GM21528 (cell line): Measurements from ENCODE around the gene DHRS7B.
"Not testable (repeated sequence)": the region's sequence is repeated elsewhere in the genome, so short reads cannot be mapped to it uniquely, and the experiment has no call there.

Experiments
- ATAC-seq: cut with Tn5 transposase; IDR thresholded peaks from one replicate; pipeline ENCODE4 v1.9.1; 2021; ENCODE audit warnings: mild to moderate bottlenecking, moderate library complexity; ENCODE audit not compliant: unreplicated experiment, low FRiP score

DHRS7B gene, protein sequence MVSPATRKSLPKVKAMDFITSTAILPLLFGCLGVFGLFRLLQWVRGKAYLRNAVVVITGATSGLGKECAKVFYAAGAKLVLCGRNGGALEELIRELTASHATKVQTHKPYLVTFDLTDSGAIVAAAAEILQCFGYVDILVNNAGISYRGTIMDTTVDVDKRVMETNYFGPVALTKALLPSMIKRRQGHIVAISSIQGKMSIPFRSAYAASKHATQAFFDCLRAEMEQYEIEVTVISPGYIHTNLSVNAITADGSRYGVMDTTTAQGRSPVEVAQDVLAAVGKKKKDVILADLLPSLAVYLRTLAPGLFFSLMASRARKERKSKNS

DNA sequence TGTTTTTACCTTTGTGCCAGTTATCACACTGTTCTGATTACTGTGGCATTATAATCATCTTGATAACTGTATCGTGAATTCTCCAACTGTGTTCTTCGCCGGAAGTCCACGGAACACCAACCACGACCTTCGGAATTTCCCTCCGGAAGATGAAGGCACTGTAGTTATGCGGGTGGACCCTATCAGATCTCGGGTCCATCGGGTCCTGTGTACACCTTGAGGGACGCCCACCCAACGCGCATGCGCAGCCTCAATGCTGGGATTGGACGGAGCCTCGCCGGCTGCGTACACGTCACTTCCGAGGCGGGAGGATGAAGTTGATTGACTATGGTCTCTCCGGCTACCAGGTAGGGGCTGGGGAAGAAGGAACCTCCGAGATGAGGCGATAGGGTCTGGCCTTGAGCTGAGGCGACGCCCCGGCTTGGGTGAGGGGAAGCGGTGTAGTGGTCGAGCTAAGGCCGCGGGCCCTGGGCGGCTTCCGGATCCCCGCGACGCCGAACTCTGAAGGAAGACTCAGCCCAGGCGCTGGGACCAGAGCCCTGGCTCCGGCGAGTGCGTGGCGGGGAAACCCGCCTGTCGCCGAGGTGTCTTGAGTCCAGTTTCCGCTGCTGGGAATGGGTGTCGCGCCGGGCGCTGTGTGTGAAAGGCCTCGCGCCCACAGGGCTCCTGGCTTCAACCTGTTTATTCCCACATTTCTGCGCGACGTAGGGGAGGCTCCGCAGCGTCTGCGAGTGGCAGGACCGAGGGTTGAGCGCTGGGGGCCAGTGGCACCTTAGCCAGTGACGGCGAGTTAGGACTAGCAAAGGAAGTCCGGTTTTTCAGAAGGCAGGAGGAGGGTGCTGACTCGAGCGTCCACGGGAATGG is at the start of gene DHRS7B:
Gene DHRS7B, plus strand, starts transcription at position 320 of the 864 bp plus-strand sequence. Its CDS starts 8 bp downstream, at position 328.
- ATAC-seq = peak; percentile 90

DNA sequence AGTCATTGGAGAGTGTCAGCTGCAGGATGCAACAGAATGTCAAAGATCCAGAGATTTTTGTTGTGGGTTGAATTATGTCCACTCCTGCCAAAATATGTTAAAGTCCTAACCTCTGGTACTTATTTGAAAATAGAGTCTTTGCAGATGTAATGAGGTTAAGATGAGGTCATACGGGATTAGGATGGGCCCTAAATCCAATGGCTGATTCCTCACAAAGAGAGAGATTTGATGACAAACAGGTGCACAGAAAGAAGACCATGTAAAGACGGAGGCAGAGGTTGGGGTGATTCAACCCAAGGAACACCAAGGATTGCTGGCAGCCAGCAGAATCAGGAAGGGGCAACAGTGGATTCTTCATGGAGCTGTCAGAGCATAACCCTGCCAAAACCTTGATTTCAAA is 49.5 kb upstream of the DHRS7B start:
- ATAC-seq = no peak

DNA sequence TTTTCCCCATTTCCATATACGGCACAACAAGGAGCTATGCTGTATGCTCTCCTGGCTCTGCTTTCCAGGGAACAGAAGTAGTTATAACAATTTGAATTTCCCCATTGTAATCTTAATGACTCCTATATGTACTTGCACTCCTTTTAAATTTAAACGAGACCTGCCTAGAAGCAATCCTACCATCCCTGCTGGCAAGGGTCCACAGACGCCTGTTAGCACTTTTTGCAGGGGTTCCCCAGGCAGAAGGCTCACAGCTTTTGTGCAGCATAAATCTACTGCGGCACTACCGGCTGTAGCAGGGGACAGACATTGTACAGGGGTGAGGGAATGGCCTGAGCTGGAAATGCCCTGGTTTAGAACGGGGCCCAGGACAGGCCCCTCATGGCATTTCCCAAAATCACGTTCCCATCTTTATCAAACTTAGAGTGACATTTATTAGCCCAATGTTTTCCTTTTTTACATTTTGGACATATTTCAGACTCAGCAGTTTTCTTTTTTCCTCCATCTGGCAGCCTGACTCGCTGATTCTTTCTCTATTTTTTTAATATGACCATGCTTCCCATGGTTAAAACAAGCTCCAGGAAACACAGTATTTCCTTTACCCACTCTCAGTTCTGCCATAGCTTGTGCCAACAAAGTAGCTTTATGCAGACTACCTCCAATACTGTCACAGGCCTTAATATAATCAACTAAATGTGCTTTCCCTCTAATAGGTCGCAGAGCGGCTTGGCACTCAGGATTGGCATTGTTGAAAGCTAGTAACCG is 48.6 kb upstream of the DHRS7B start:
- ATAC-seq = no peak

DNA sequence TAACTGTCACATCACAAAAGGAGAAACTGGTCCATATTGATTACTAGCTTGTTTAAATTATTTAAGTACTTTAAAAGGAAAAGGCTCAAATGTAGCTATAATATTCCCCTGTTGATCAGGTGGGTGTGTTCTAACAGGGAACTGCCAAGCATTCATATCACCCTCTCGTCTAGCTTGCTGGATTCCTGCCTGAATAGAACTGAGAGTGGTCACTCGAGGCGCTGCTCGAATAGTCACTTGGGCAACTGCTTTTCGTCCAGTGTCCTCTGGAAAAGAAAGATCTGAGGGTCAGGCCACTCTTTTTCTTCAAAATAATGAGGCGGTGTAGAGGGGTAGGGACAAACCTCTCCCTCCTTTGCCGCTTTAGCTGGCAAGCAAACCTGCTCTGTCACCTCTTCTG is 47.6 kb upstream of the DHRS7B start:
- no peak for ATAC-seq

DNA sequence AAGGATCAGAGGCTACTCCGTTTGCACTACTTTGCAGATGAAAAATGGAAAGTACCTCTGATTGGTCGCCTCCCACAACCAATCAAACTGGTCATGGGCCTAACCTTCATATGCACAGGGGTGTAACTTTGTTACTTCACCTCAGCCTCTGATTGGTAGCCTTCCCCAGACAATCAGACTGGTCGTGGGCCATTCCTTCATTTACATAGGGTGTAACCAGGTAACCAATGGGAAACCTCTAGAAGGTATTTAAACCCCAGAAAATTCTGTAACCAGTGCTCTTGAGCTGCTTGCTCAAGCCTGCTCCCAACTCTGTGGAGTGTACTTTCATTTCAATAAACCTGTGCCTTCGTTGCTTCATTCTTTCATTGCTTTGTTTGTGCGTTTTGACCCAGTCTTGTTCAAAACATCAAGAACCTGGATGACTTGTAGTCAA is 44.7 kb upstream of the DHRS7B start:
- no peak for ATAC-seq

DNA sequence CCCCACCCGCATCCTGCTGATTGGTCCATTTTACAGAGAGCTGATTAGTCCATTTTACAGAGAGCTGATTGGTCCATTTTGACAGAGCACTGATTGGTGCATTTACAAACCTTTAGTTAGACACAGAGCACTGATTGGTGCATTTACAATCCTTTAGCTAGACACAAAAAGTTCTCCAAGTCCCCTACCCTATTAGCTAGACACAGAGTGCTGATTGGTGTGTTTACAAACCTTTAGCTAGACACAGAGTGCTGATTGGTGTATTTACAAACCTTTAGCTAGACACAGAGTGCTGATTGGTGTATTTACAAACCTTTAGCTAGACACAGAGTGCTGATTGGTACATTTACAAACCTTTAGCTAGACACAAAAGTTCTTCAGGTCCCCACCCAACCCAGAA is 41.5 kb upstream of the DHRS7B start:
- ATAC-seq = not testable (repeated sequence)

DNA sequence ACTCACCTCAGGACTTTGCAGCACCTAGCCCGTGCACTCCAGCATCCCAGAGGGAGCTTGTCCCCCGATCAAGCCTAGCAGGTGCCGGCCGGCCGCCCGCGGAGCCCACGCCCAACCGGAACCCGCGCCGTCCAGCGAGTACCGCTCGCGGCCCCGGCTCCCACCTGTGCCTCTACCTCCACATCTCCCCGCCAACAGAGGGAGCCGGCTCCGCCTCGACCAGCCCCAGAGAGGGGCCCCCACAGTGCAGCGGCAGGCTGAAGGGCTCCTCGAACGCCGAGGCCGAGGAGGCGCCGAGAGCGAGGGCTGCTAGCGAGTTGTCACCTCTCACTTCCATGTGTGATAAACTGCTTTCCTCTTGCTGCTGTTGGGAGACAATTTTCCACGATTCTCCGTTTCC is 41.1 kb upstream of the DHRS7B start:
- no peak for ATAC-seq

DNA sequence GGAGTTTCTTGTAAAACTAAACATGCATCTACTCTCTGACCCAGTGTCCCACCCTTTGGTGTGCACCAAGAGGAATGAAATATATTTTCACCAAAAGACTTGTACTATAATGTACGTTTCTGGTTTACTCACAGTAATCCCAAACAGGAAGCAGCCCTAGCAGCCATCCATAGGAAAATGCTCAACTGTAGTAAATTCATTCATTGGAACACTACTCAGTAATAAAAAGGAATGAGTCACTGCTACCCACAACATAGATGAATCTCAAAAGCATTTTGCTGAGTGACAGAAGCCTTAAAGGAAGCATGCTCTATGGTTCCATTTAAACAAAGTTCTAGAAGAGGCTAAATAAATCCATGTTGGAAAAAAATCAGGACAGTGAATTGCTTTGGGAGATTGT is 37.6 kb upstream of the DHRS7B start:
- ATAC-seq = no peak

DNA sequence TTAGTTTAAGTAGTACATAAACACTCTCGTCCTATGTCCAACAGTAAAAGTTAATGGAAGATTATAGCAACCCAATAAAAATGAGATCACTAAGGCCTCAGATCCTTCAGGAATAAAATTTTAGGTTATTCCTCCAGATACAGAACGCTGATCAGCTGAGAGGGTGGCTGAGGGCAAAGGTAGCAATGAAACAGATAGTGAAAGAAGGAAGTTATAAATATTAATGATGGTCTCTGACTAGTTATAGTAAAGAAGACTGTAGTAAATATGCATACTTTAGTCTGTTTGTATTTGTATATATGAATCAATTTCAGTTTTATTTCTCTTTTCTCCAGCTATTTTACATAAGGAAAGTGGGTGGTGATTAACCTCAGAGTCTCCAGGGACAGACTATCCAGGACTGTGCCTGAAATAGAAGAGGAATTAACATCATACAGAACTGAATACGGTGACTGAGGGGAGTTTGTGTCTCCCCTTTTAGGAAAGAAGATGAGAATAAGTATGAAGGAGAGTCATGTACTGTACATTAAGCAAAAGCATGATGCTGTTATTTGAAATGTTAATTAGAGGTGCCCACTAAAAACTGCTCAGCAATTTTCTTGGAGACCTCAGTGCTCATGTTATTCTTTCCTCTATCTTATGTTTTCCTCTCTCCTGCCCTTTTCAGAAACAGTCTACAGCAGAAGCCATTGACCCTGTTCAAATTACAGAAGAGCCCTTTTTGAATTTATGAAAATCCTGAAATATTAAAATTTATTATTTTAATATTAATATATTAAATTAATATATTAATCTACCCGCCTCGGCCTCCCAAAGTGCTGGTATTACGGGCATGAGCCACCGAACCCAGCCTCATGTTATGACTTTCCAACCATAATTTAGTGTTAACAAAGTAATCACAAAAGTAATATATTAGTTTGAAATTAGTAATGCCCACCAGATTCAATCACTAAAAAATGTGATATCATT is 36.5 kb upstream of the DHRS7B start:
- ATAC-seq = no peak

DNA sequence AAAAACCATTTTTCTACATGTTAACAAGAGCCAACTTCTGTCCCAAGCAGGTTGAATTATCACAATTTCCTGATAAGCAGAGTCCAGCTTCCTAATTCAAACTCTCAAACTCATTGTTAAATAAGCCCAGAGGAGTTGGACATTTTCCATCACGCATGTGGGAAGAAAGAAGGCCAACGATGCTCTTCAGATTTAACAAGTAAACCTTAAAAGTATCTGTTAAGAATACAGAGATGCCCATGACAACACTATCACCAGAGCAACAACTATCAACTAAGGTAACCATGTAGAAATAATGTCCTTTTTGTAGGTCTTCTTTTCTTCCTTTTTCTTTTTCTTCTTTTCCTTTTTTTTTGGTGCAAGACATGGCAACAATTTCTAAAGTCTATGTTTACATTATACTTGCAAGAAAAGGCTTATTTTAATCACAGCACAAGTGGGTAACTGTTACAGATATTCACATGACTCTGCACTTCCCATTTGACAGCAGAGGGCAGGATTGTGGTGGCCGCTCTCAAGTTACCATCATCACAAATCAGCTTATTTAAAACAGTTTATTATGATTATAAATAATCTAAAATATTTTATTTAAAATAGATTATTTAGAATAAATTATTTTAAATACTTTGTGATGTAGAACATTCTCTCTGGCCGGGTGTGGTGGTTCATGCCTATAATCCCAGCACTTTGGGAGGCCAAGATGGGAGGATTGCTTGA is 35.7 kb upstream of the DHRS7B start:
- no peak for ATAC-seq

DNA sequence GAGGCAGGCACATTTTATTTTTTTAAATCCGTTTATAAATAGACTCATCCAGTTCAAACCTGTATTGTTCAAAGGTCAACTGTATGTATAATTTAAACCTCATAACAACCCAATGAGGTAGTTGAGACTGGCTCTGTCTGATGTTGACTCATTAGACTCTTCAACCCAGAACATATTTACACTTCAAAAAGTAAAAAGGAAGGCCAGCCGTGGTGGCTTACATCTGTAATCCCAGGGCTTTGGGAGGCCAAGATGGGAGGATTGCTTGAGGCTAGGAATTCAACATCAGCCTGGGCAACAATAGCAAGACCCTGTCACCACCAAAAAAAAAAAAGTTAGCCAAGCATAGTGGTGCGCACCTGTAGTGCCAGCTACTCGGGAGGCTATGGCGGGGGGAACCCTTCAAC is 32.5 kb upstream of the DHRS7B start:
- no peak for ATAC-seq

DNA sequence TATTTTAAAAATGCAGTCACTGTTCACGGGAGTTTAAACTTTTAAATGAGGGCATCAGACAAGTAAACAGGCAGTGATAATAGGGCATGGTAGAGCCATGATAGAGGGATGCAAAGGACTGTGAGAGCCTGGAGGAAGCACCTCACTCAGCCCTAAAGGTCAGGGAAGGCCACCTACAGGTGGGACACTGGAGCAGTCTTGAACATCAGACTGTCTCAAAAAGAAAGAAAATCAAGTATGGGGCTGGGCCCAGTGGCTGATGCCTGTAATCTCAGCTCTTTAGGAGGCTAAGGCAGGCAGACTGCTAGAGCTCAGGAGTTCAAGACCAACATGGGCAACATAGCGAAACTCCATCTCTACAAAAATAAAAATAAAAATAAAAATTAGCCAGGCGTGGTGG is 31.0 kb upstream of the DHRS7B start:
- no peak for ATAC-seq

DNA sequence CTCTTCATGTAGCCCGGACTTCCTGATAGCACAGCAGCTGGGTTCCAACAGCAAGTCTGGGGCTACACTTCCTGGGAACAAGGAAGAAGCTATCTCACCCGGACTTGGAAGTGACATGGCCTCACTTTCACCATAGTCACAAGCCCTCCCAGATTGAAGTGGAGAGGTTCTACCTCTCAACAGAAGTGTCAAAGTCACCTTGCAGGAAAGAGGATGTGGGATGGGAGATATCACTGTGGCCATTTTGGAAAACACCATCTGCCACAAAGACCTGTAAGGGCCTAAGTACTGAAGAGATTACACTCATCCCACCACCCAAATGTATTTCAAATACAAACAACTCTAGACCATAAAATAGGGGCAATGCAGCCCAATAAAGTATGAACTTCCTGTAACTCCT is 29.9 kb upstream of the DHRS7B start:
- no peak for ATAC-seq

DNA sequence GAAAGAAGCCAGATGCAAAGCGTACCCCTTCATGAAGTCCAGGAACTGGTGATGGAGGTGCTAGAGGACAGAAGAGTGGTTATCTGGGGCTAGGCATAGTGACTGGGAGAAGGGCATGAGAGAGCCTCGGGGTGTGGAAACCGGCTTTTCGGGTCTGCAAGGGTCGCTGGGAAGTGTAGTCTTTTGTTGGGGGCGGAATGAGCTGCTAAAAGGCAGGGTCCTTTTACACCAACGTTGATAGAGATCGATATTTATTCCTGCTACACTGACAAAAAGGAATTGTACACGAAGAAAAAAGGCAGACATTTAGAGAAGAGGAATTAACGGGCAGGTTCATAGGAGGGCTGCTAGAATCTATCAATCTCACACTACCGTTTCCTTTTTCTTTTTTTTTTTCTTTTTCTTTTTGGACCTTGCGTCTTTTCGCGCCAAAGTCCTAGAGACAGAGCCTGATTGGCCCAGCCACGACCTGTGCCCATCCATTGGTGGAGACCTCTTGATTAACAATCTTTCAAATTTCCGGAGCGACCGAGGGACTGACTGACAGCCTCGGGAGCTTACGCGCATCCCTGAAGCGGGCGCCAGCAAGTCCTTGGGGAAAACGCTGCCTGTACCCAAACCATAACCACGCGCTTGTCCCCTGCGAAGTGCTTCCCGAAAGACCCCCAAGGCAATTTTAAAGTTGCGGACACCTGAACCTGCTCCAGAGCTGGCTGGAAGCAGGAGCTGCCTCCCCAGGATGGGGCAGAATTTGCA is 27.7 kb upstream of the DHRS7B start:
- peak; percentile 96 for ATAC-seq

DNA sequence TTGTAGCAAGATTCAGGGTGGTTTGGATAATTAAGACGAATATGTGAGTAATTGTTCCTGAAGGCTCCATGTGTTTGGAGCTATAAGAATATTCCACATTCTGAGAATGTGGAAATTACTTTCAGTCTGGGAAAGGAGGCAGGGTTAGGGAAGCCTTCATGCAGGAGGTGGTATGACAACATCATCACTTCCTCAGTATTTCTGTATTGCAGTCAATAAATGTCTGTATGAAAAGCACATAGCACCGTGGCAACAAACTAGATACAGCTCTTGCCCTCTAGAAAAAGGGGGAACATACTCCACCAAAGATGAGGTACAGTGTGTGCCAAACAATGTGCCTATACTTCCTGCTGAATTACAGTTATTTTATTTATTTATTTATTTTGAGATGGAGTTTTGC is 26.1 kb upstream of the DHRS7B start:
- no peak for ATAC-seq

DNA sequence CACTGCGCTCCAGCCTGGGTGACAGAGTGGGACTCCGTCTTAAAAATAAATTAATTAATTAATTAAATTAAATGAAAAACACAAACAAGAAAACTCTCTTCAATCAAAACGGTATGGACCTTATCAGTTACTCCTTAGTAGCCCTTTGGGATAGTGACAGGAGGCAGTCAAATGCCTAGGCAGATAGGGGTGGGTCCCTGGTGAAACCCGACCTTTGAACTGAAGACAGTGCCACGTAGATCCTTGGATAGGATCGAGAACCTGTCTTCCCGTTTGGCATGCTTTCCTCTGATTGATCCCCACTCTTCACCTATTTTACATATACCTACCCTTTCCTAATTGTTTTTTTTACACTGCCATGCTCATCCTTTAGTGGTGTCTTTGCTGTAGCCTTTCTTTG is 22.2 kb upstream of the DHRS7B start:
- ATAC-seq = no peak

DNA sequence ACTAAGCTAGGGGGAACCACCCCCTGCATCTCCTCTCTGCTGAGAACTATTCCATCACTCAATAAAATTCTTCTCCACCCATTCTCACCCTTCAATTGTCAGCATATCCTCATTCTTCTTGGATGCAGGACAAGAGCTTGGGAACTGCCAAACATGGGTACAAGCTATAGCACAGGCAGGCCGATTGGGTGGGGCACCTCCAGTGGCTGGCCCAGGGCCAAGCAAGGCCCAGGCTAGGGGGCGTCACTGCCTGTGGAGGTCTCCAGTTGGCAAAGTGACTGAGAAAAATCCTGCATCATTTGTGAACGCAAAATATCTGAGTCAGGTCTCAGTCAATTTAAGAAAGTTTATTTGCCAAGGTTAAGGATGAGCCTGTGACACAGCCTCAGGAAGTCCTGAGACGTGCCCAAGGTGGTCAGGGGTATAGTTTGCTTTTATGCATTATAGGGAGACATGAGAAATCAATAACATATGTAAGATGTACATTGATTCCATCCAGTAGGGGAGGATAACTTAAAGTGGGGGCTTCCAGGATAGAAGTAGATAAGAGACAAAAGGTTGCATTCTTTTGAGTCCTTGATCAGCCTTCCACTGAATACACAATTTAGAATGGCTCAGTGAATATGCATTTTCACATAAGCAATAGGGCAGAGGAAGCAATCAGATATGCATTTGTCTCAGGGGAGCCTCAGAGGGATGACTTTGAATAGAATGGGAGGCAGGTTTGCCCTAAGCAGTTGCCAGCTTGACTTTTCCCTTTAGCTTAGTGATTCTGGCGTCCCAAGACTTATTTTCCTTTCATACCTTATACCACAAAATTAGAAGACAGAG is 21.5 kb upstream of the DHRS7B start:
- no peak for ATAC-seq

DNA sequence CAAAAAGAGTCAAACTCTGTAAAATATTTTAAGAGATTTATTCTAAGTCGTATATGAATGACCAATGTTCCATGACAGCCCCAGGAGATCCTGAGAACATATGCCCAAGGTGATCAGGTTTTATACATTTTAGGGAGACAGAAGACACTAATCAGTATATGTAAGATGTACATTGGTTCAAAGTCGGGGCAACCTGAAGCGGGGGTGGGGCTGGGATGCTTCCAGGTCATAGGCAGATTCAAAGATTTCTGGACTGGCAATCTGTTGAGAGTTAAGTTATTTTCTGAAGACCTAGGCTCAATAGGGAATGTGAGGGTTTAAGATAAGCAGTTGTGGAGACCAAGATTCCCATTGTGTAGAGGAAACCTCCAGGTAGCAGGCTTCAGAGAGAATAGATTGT is 20.4 kb upstream of the DHRS7B start:
- ATAC-seq = no peak
